ENCODE data around the gene RAP1GAP.

RAP1GAP gene

GRCh38 chr1:21669258-21670058 lies at the start of gene RAP1GAP:
Gene RAP1GAP, minus strand, starts transcription at chr1:21669357. Its CDS starts 49,325 bp downstream, at chr1:21620032.
- DNase-seq: no peak

- DNase-seq: no peak
These were observed 47.0 kb upstream of the RAP1GAP start for GRCh38 chr1:21716169-21716568.

GRCh38 chr1:21707891-21708290 lies 38.7 kb upstream of the RAP1GAP start:
- no peak for DNase-seq

GRCh38 chr1:21707086-21707840 lies 38.1 kb upstream of the RAP1GAP start:
- no peak for DNase-seq

DNA sequence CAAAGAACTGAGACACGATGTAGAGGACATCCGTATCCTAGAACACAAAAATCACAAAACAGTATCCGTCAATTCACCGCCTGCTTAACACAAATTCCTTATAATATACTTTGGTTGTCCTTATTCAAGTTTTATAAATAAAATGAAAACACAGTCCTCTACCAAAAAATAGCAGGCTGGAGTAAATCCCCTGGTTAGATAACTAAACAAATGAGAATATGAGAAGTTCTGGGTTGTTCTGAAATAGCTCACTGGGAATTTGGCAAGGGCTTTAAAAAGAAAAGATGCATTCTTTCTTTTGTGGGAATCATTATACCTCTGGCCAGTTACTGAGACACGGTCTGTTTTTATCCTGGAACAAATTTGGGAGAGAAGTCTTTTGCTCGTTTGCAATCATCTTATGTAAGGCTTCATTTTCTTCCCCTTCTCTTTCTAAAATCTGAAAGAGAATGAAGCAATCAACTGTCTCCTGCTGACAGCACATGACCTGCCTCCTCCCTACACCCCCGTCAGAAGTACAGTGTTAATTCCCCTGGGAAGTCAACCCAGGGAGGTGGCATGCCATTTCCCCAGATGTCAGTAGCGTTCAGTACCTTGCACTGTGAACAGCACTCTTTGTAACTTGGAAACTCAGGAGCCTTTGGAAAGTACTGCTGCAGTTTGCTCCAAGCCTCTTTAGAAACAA lies 37.1 kb upstream of the RAP1GAP start:
- no peak for DNase-seq

GRCh38 chr1:21705303-21705980 lies 36.3 kb upstream of the RAP1GAP start:
- DNase-seq: no peak

DNA sequence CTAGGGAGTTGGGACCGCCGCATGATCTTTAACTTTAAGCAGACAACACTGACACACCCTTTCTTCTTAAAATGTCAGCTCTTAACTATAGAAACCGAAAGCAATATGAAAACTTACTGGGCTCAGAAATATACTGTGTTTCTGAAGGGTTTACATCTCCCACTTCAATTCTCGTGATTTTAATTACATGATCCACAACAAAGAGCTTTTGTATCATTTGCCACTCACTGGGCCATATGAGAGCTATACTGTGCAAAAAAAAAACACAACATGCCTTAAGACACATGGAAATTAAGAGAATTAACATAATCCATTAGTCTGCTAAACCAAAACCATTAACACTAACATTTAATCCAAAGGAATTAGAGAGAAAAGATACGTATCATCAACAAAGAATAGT lies 35.0 kb upstream of the RAP1GAP start:
- DNase-seq: no peak

DNA sequence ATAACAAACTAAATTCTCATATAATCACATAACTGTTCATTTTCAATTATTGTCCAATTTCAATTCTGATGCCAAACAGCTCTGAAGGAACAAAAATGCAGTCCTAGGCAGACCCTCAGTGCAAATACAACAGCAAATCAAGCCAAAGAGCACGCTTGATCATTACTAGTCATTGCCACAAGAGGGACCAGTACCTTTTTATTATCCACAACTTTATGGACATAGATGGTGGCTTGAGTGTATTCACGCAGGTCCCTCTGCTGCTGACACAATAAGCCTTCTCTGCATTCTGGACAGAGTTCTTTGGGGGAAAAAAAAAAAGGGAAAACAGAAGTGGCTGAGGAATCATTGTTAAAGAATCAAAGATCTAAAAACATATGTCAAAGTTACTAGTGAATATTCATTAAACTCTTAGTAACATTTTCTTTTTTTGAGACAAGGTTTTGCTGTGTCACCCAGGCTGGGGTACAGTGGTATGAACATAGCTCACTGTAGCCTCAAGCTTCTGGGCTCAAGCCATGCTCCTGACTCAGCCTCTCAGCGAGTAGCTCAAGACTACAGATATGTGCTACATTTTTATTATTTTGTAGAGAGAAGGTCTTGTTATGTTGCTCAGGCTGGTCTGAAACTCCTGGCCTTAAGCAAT lies 34.3 kb upstream of the RAP1GAP start:
- DNase-seq: no peak

DNA sequence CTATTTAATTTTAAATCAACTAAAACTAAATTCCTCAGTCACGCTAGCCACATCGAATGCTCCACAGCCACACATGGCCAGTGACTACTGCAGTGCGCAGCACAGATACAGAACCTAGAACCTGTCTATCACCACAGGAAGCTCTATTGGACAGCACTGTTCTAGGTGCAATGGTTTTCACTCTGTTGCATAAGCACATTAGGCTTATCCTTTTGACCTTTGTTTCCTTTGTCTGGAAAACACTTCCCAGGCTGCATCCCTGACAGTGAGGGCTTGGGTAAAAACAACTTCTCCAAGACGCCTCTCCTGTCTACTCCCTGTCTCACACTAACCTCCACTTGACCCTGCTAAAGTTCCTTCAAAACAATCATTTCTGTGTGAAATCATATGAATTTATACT lies 33.6 kb upstream of the RAP1GAP start:
- no peak for DNase-seq

GRCh38 chr1:21701401-21701800 lies 32.2 kb upstream of the RAP1GAP start:
- no peak for DNase-seq

GRCh38 chr1:21700094-21700493 lies 30.9 kb upstream of the RAP1GAP start:
- DNase-seq: no peak

DNA sequence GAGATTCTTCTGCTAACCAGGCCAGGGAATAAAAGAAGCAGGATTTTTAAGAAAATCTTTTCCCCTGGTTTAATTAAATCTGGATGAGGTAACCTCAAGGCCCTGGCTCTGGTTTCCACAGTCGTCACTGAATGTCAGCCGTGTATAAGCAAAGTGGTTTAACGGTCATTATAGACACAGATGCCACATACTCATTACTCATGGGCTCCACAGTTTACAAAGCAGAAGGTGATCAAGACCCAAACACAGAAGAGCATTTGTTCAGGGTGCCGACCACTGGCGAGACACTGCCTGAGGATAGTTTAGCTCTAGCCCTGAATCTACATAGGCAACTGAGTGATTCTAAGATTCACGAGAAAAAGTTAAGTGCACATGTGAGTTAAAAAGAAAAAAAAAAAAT lies 27.8 kb upstream of the RAP1GAP start:
- no peak for DNase-seq

DNA sequence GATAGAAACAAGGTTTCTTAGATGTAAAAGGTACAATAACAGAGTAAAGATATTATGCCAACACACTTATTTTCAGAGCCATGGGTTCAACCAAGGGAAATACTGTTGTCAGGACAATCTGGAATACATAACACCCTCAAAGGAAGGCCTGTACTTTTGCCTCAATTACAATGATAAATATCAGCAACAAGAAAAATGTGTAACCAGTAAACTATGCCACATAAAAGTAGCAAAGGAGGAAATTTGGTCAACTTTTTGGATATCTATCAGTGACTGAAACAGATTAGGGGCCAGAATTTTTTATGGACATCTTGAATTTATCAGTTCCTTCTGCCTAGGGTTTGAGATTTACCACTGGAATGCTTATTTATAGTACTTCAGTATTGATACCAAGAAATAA lies 24.6 kb upstream of the RAP1GAP start:
- DNase-seq: no peak

- DNase-seq: no peak
These were observed 22.6 kb upstream of the RAP1GAP start for GRCh38 chr1:21691739-21692138.

GRCh38 chr1:21689661-21690372 lies 20.7 kb upstream of the RAP1GAP start:
- no peak for DNase-seq

GRCh38 chr1:21687081-21687529 lies 17.9 kb upstream of the RAP1GAP start:
- DNase-seq: no peak

GRCh38 chr1:21685946-21686678 lies 17.0 kb upstream of the RAP1GAP start:
- DNase-seq: no peak

DNA sequence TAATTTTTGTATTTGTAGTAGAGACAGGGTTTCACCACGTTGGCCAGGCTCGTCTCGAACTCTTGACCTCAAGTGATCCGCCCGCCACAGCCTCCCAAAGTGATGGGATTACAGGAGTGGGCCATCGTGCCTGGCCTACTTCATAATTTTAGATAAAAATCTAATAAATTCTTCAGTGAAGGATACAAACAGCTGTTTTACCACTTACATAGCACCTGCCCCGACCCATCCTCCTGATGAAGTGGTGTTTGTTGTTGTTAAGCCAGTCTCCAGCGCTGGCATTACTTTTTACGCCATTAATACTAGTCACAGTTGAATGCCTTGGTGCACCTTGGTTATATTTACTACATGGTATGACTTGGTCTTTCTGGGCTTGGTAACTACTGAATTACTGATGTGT lies 12.3 kb upstream of the RAP1GAP start:
- DNase-seq: no peak

- no peak for DNase-seq
These were observed 11.8 kb upstream of the RAP1GAP start for GRCh38 chr1:21680918-21681317.

DNA sequence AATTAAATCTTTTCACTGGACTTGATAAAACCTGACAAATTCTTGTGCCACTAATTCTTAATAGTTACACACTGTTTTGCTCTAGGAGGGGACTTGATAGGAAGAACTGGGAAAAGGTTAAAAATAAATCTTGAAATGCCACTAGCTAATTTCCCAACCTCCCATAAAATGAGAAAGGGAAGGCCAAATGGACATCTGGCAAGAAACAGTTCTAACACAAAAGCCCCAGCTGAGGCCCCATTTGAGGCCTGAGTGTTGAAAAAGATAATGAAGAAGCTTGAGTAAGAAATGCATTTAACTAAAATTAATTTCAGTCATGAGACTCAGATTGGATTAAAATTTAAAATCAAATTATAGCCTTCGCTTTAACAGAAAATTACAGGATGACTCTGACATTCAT lies 11.2 kb upstream of the RAP1GAP start:
- DNase-seq: no peak

GRCh38 chr1:21677168-21677567 lies 8.0 kb upstream of the RAP1GAP start:
- no peak for DNase-seq

All from NCI-H2081 treated with DMSO at 0.1 percent for 48 hours (cell line).